H9 (cell line): ENCODE data around the gene ATN1. TPM values are rescaled to one million over a fixed set of nuclear protein-coding genes. Genes with fewer than 3 reads are reported as not detected.

ENCODE experiments used
- DNase-seq: peaks from one replicate; pipeline ENCODE4 v3.0.0-alpha.2; 2017
- H2AFZ ChIP-seq: one replicate; pipeline ENCODE4 v1.6.1; 2013; ENCODE audit warnings: mild to moderate bottlenecking, low read length, control low read depth, moderate library complexity
- H2AK5ac ChIP-seq: 2 replicates; pipeline ENCODE4 v1.6.1; 2013; ENCODE audit warnings: low read length, control low read depth, mixed read lengths; ENCODE audit not compliant: insufficient read length
- H2BK120ac ChIP-seq: one replicate; pipeline ENCODE4 v1.6.1; 2013; ENCODE audit warnings: low read depth, mild to moderate bottlenecking, low read length, control low read depth, inconsistent platforms; ENCODE audit not compliant: poor library complexity, severe bottlenecking
- H2BK12ac ChIP-seq: 2 replicates; pipeline ENCODE4 v1.6.1; 2013; ENCODE audit warnings: low read length, control low read depth, mixed read lengths, low read depth; ENCODE audit not compliant: insufficient read length
- H2BK15ac ChIP-seq: 2 replicates; pipeline ENCODE4 v1.6.1; 2013; ENCODE audit warnings: low read depth, low read length, control low read depth
- H2BK20ac ChIP-seq: one replicate; pipeline ENCODE4 v1.6.1; 2013; ENCODE audit warnings: low read depth, mild to moderate bottlenecking, low read length, control low read depth, inconsistent platforms; ENCODE audit not compliant: poor library complexity, severe bottlenecking
- H2BK5ac ChIP-seq: 2 replicates; pipeline ENCODE4 v1.6.1; 2013; ENCODE audit warnings: low read length, control low read depth, mixed read lengths; ENCODE audit not compliant: insufficient read length
- H3K14ac ChIP-seq: 2 replicates; pipeline ENCODE4 v1.6.1; 2013; ENCODE audit warnings: low read length, control low read depth; ENCODE audit not compliant: insufficient read depth
- H3K18ac ChIP-seq: 2 replicates; pipeline ENCODE4 v1.6.1; 2013; ENCODE audit warnings: low read depth, mild to moderate bottlenecking, mixed read lengths, low read length, control low read depth; ENCODE audit not compliant: insufficient read length
- H3K23ac ChIP-seq: 2 replicates; pipeline ENCODE4 v1.6.1; 2013; ENCODE audit warnings: low read length, control low read depth, mixed read lengths, low read depth; ENCODE audit not compliant: insufficient read length
- H3K23me2 ChIP-seq: 2 replicates; pipeline ENCODE4 v1.6.1; 2013; ENCODE audit warnings: low read depth, mild to moderate bottlenecking, mixed read lengths, low read length, control low read depth; ENCODE audit not compliant: insufficient read length, poor library complexity, severe bottlenecking
- H3K27ac ChIP-seq: 2 replicates; pipeline ENCODE4 v1.5.1; 2013; ENCODE audit warnings: low read length, control low read depth, mixed read lengths, low read depth; ENCODE audit not compliant: insufficient read length
- H3K27me3 ChIP-seq: 2 replicates; pipeline ENCODE4 v1.6.1; 2013; ENCODE audit warnings: low read length, control low read depth, inconsistent platforms; ENCODE audit not compliant: insufficient read depth
- H3K4ac ChIP-seq: 2 replicates; pipeline ENCODE4 v1.6.1; 2013; ENCODE audit warnings: low read depth, mild to moderate bottlenecking, control low read depth, inconsistent platforms, low read length, moderate library complexity
- H3K4me1 ChIP-seq: 2 replicates; pipeline ENCODE4 v1.6.1; 2013; ENCODE audit warnings: low read length, control low read depth, inconsistent platforms; ENCODE audit not compliant: insufficient read depth
- H3K4me2 ChIP-seq: 2 replicates; pipeline ENCODE4 v1.6.1; 2013; ENCODE audit warnings: low read length, control low read depth, mixed read lengths; ENCODE audit not compliant: insufficient read length, insufficient read depth
- H3K56ac ChIP-seq: 2 replicates; pipeline ENCODE4 v1.6.1; 2013; ENCODE audit warnings: low read depth, mild to moderate bottlenecking, mixed read lengths, low read length, control low read depth; ENCODE audit not compliant: insufficient read length
- H3K79me1 ChIP-seq: 2 replicates; pipeline ENCODE4 v1.6.1; 2013; ENCODE audit warnings: low read depth, mild to moderate bottlenecking, moderate library complexity, low read length, control low read depth, inconsistent platforms; ENCODE audit not compliant: insufficient read depth, poor library complexity, severe bottlenecking
- H3K79me2 ChIP-seq: 2 replicates; pipeline ENCODE4 v1.6.1; 2013; ENCODE audit warnings: low read length, control low read depth, inconsistent platforms; ENCODE audit not compliant: insufficient read depth
- H3K9ac ChIP-seq: 2 replicates; pipeline ENCODE4 v1.6.1; 2013; ENCODE audit warnings: low read length, control low read depth, mixed read lengths; ENCODE audit not compliant: insufficient read length; ENCODE audit errors: extremely low read depth
- H3K9me3 ChIP-seq: one replicate; pipeline ENCODE4 v1.6.1; 2013; ENCODE audit warnings: low read depth, low read length, inconsistent platforms; ENCODE audit not compliant: control insufficient read depth
- H3T11ph ChIP-seq: one replicate; pipeline ENCODE4 v1.6.1; 2013; ENCODE audit warnings: mild to moderate bottlenecking, low read length, control low read depth, inconsistent platforms
- H4K20me1 ChIP-seq: one replicate; pipeline ENCODE4 v1.6.1; 2013; ENCODE audit not compliant: control insufficient read depth, insufficient read length, insufficient read depth
- H4K5ac ChIP-seq: 2 replicates; pipeline ENCODE4 v1.6.1; 2013; ENCODE audit warnings: low read depth, mild to moderate bottlenecking, mixed read lengths, low read length, control low read depth; ENCODE audit not compliant: insufficient read length
- H4K8ac ChIP-seq: replicated peaks from 2 replicates; pipeline ENCODE4 v1.6.1; 2013; ENCODE audit warnings: low read length, control low read depth, mixed read lengths, low read depth; ENCODE audit not compliant: insufficient read length
- H4K91ac ChIP-seq: 2 replicates; pipeline ENCODE4 v1.6.1; 2013; ENCODE audit warnings: low read depth, mild to moderate bottlenecking, moderate library complexity, mixed read lengths, low read length, control low read depth; ENCODE audit not compliant: insufficient read length
- H3K27ac Mint-ChIP-seq, 3 experiments: 2 replicates in 2 of 3; 3 replicates in 1 of 3; pipeline ENCODE4 v1.8.0; 2020 to 2021; ENCODE audit warnings: mixed read lengths in 3 of 3, mild to moderate bottlenecking in 1 of 3, moderate library complexity in 1 of 3
- H3K27me3 Mint-ChIP-seq: 2 replicates; pipeline ENCODE4 v1.8.0; 2021; ENCODE audit warnings: low read depth, mild to moderate bottlenecking, moderate library complexity, mixed read lengths
- H3K36me3 Mint-ChIP-seq, 3 experiments: 2 replicates in 2 of 3; 3 replicates in 1 of 3; pipeline ENCODE4 v1.8.0; 2020 to 2021; ENCODE audit warnings: low read depth in 3 of 3, mixed read lengths in 3 of 3; ENCODE audit not compliant: insufficient read depth in 1 of 3
- H3K4me1 Mint-ChIP-seq, 2 experiments: 2 replicates each; pipeline ENCODE4 v1.8.0; 2020; ENCODE audit warnings: mixed read lengths in 2 of 2
- H3K4me3 Mint-ChIP-seq, 2 experiments: 2 replicates in 1 of 2; 3 replicates in 1 of 2; pipeline ENCODE4 v1.8.0; 2020 to 2021; ENCODE audit warnings: mild to moderate bottlenecking in 2 of 2, mixed read lengths in 2 of 2, moderate library complexity in 1 of 2
- H3K9me3 Mint-ChIP-seq, 2 experiments: 2 replicates in 1 of 2; 3 replicates in 1 of 2; pipeline ENCODE4 v1.8.0; 2020; ENCODE audit warnings: mild to moderate bottlenecking in 2 of 2, mixed read lengths in 2 of 2, moderate library complexity in 1 of 2
- CTCF ChIP-seq: fragments of 200-600 bp; sonication (generic); conservative IDR thresholded peaks from 3 replicates; pipeline ENCODE4 v1.8.0; 2021; ENCODE audit warnings: antibody characterized with exemption, mild to moderate bottlenecking
- WGBS: extraction: QIAGEN DNeasy Blood & Tissue Kit; methylation state at CpG from one replicate; pipeline ENCODE4 v1.1.7; 2013; ENCODE audit warnings: missing lambda C conversion rate, low lambda C conversion rate, mixed read lengths; ENCODE audit not compliant: insufficient read length; ENCODE audit errors: extremely low coverage; 5-methylcytosine and 5-hydroxymethylcytosine counted together
- total RNA-seq: library from RNA; stranded (reverse); gene quantifications from 2 replicates; pipeline ENCODE4 v1.2.1, GENCODE V29; 2021

The ATN1 gene
- total RNA-seq, 1 experiment from 2014 or later: 103 TPM

GRCh38 chr12:6957151-6957701, 29.5 kb downstream of the ATN1 start:
- no peak overlapping the region for H3T11ph ChIP-seq
- H4K5ac ChIP-seq: no peak overlapping the region
- no peak overlapping the region for H3K4me2 ChIP-seq
- H3K23me2 ChIP-seq: peaks cover 9% of the 10 kb centered on the region
- H4K91ac ChIP-seq: no peak overlapping the region
- no peak overlapping the region for H2AK5ac ChIP-seq
- Mint-ChIP-seq H3K27ac (0 out of 7 replicates have a peak overlapping the region, but pooled peaks of 1 of the 3 experiments have one; percentile 4), H3K4me3 (no peak overlapping the region), H3K27me3 (no peaks in the 10 kb centered on the region; the same call in 1 of the 2 replicates), H3K9me3 (no peaks in the 10 kb centered on the region), H3K36me3 (peaks cover 0 to 6% (median 0%) of the 10 kb centered on the region in 3 experiments; a peak in 4 of 7 replicates), H3K4me1 (peaks cover 33 to 44% of the 10 kb centered on the region in 2 experiments)
- no peak overlapping the region for H2BK15ac ChIP-seq
- no peak overlapping the region for H2BK12ac ChIP-seq
- H3K27ac ChIP-seq: no peak overlapping the region
- no peak overlapping the region for H2BK120ac ChIP-seq
- no peaks in the 10 kb centered on the region for H3K79me1 ChIP-seq
- TF ChIP-seq CTCF: no peak
- no peak overlapping the region for H2BK20ac ChIP-seq
- H3K9ac ChIP-seq: no peak overlapping the region
- no peaks in the 10 kb centered on the region for H3K27me3 ChIP-seq
- no peaks in the 10 kb centered on the region for H4K20me1 ChIP-seq
- H3K18ac ChIP-seq: no peak overlapping the region
- H3K4ac ChIP-seq: no peak overlapping the region
- WGBS: no CpG with 5 or more reads among the region's 20 CpGs
- H3K79me2 ChIP-seq: no peaks in the 10 kb centered on the region
- H2AFZ ChIP-seq: no peak overlapping the region
- no peak overlapping the region for H3K23ac ChIP-seq
- H3K9me3 ChIP-seq: no peaks in the 10 kb centered on the region
- no peak overlapping the region for H2BK5ac ChIP-seq
- peaks cover 5% of the 10 kb centered on the region; the same call in 1 of the 2 replicates for H3K4me1 ChIP-seq
- no peak overlapping the region for H3K56ac ChIP-seq
- H3K14ac ChIP-seq: no peak overlapping the region; the same call in 1 of the 2 replicates
- no peak overlapping the region for H4K8ac ChIP-seq
- DNase-seq: no peak
